KMS-11 (cell line): ENCODE results near the gene C5orf24.

ENCODE experiments used
- H2AFZ ChIP-seq: fragments of 200-600 bp; sonication (generic); 2 replicates; pipeline ENCODE4 v1.6.1; 2016; ENCODE audit warnings: antibody characterized with exemption, mixed run types, low read depth
- H3K27ac ChIP-seq: fragments of 200-600 bp; sonication (generic); 2 replicates; pipeline ENCODE4 v1.6.1; 2016; ENCODE audit warnings: mild to moderate bottlenecking, mixed run types
- H3K27me3 ChIP-seq: fragments of 200-600 bp; sonication (generic); 2 replicates; pipeline ENCODE4 v1.6.1; 2017; ENCODE audit warnings: mild to moderate bottlenecking, low read depth, mixed run types, moderate library complexity; ENCODE audit not compliant: insufficient read depth
- H3K36me3 ChIP-seq: fragments of 200-600 bp; sonication (generic); 2 replicates; pipeline ENCODE4 v1.6.1; 2017; ENCODE audit warnings: mild to moderate bottlenecking, mixed run types; ENCODE audit not compliant: insufficient read depth
- H3K4me1 ChIP-seq: fragments of 200-600 bp; sonication (generic); 2 replicates; pipeline ENCODE4 v1.6.1; 2016; ENCODE audit warnings: mild to moderate bottlenecking, low read depth, mixed run types; ENCODE audit not compliant: poor library complexity, severe bottlenecking
- H3K4me2 ChIP-seq: fragments of 200-600 bp; sonication (generic); 2 replicates; pipeline ENCODE4 v1.7.0; 2016; ENCODE audit warnings: mild to moderate bottlenecking, mixed run types
- H3K4me3 ChIP-seq: fragments of 200-600 bp; sonication (generic); IDR thresholded peaks from 2 replicates; pipeline ENCODE4 v1.6.1; 2017; ENCODE audit warnings: low read depth, low read length, mixed read lengths; ENCODE audit not compliant: insufficient read depth
- H3K79me2 ChIP-seq: fragments of 200-600 bp; sonication (generic); 2 replicates; pipeline ENCODE4 v1.6.1; 2016; ENCODE audit warnings: low read depth, mixed run types; ENCODE audit not compliant: insufficient read depth
- H3K9ac ChIP-seq: fragments of 200-600 bp; sonication (generic); 2 replicates; pipeline ENCODE4 v1.6.1; 2016; ENCODE audit warnings: mild to moderate bottlenecking, mixed run types
- H4K20me1 ChIP-seq: fragments of 200-600 bp; sonication (generic); 2 replicates; pipeline ENCODE4 v1.6.1; 2016; ENCODE audit warnings: mild to moderate bottlenecking, mixed run types; ENCODE audit not compliant: insufficient read depth
- TF ChIP-seq, protein P1 (sequence below): fragments of 200-600 bp; sonication (generic); conservative IDR thresholded peaks from 2 replicates; pipeline ENCODE4 v1.6.1; 2017; ENCODE audit warnings: low read depth, mild to moderate bottlenecking, antibody characterized with exemption, low read length, moderate library complexity, mixed read lengths

The C5orf24 gene

DNA sequence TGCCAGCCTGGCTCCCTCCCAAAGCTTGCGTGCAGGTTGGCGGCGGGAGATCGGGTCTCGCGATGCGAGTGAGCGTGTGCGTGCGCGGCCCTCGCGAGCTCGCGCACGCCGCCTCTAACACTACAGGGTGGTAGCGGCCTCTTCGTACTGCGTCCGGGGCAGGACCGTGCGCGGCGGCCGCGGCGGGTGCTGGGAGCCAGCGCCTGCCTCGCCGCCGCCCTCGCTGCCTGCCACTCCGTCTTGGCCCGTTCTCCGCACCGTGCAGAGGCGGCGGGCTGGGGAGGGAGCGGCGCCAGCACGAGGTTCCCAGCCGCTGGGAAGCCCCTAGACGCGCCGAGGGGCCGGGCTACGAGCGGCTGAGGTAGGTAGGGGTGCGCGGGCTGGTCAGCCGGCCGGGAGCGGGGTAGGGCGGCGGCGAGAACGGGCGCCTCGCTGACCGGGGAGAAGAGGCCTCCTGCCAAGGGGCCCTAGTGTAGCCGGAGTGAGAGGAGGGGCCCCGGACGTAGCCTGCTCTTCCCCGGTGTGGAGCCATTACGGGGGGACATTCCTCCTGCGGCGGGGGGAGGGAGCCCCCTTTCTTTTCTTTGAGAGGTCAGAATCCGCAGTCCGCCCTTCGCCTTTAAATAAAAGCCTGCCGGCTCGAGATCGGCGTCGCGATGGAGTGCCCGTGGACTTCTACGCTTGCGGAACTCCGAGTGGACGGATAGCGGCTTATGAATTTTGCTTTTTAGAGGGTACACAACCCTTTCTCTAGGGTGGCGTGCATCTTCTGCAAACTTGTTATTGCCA lies at the start of gene C5orf24:
TSS of gene C5orf24 (plus strand) at position 117 of the 789 bp plus-strand sequence. CDS start 8,933 bp downstream, outside the sequence.
- Histone ChIP-seq H3K4me2 (peak within 1 kb of the TSS; percentile 77), H2AFZ (peak within 1 kb of the TSS; percentile 48), H3K79me2 (peaks cover 47% of the 10 kb centered on the region), H3K27ac (peak within 1 kb of the TSS; percentile 92), H3K4me1 (peaks cover 34% of the 10 kb centered on the region), H3K9ac (peak within 1 kb of the TSS; percentile 93), H3K4me3 (no peak within 1 kb of the TSS), H3K36me3 (no peaks in the 10 kb centered on the region; the same call in 1 of the 2 replicates), H4K20me1 (peaks cover 2% of the 10 kb centered on the region; the same call in 1 of the 2 replicates), H3K27me3 (no peaks in the 10 kb centered on the region)
- TF ChIP-seq, protein P1, sequence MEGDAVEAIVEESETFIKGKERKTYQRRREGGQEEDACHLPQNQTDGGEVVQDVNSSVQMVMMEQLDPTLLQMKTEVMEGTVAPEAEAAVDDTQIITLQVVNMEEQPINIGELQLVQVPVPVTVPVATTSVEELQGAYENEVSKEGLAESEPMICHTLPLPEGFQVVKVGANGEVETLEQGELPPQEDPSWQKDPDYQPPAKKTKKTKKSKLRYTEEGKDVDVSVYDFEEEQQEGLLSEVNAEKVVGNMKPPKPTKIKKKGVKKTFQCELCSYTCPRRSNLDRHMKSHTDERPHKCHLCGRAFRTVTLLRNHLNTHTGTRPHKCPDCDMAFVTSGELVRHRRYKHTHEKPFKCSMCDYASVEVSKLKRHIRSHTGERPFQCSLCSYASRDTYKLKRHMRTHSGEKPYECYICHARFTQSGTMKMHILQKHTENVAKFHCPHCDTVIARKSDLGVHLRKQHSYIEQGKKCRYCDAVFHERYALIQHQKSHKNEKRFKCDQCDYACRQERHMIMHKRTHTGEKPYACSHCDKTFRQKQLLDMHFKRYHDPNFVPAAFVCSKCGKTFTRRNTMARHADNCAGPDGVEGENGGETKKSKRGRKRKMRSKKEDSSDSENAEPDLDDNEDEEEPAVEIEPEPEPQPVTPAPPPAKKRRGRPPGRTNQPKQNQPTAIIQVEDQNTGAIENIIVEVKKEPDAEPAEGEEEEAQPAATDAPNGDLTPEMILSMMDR = no peak

DNA sequence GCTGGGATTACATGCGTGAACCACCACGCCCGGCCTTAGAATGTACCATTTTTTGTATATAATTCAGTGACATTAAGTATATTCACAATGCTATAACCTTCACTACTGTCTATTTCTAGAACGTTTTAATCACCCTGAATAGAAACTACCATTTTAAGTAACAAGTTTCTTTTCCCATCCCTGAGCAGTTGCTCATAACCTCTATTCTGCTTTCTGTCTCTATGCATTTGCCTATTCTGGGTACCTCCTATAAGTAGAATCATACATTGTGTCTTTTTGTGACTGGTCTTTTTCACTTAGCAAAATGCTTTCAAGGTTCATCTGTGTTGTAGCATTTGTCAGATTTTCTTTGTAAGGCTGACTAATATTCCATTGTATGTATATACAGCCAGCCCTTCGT lies 47.3 kb upstream of the C5orf24 start:
- H2AFZ ChIP-seq = no peak overlapping the region
- H3K36me3 ChIP-seq = peaks cover 4% of the 10 kb centered on the region; the same call in 1 of the 2 replicates
- H3K79me2 ChIP-seq = no peaks in the 10 kb centered on the region

DNA sequence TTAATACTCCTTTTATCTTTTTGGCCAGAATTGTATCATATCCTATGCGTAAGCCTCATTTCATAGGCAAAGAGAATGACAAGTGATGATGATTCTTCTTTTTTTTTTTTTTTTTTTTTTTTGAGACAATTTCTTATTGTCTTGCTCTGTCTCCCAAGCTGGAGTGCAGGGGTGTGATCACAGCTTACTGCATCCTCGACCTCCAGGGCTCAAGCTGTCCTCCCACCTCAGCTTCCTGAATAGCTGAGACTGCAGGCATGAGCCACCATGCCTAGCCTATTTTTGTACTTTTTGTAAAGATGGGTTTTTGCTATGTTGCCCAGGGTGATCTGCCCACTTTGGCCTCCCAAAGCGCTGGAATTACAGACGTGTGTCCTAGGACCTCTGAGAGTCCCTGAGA lies 41.9 kb upstream of the C5orf24 start:
- H3K4me2 ChIP-seq = no peak overlapping the region
- H3K27ac ChIP-seq = no peak overlapping the region
- no peak overlapping the region for H2AFZ ChIP-seq
- H3K27me3 ChIP-seq = no peaks in the 10 kb centered on the region
- no peaks in the 10 kb centered on the region for H3K79me2 ChIP-seq
- TF ChIP-seq, protein P1 = no peak
- H3K4me1 ChIP-seq = no peaks in the 10 kb centered on the region
- H3K9ac ChIP-seq = no peak overlapping the region
- 0 out of 2 replicates have a peak, but pooled peaks cover 2% of the 10 kb centered on the region for H3K36me3 ChIP-seq
- no peak overlapping the region for H3K4me3 ChIP-seq
- no peaks in the 10 kb centered on the region for H4K20me1 ChIP-seq

More for the DNA sequence above, 47.3 kb upstream of the C5orf24 start:
- no peak overlapping the region for H3K27ac ChIP-seq
- no peak overlapping the region for H3K4me3 ChIP-seq
- H3K9ac ChIP-seq = no peak overlapping the region
- H3K4me2 ChIP-seq = no peak overlapping the region
- no peaks in the 10 kb centered on the region for H4K20me1 ChIP-seq
- TF ChIP-seq, protein P1 = no peak
- no peaks in the 10 kb centered on the region for H3K4me1 ChIP-seq
- no peaks in the 10 kb centered on the region for H3K27me3 ChIP-seq

DNA sequence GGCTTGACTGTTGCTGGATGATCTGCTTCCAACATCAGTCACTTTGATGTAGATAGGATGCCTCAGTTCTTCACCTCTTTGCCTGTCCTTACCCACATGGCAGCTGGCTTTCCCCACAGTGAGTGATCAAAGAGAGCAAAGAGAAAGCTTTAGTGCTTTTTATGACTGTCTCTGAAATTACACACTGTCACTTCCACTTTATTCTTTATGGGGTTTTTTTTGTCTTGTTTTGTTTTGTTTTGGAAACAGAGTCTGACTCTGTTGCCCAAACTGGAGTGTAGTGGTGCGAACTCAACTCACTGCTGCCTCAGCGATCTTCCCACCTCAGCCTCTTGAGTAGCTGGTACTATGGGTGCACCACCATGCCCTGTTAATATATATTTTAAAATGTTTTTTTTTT lies 32.4 kb upstream of the C5orf24 start:
- Histone ChIP-seq H3K79me2 (no peaks in the 10 kb centered on the region), H3K27me3 (no peaks in the 10 kb centered on the region), H2AFZ (no peak overlapping the region), H3K9ac (no peak overlapping the region), H3K4me3 (no peak overlapping the region), H3K4me2 (peak overlapping the region; percentile 14; the same call in 1 of the 2 replicates), H4K20me1 (no peaks in the 10 kb centered on the region), H3K4me1 (peaks cover 16% of the 10 kb centered on the region), H3K27ac (0 out of 2 replicates have a peak overlapping the region, but pooled peaks have one; percentile 9), H3K36me3 (peaks cover 7% of the 10 kb centered on the region; the same call in 1 of the 2 replicates)
- TF ChIP-seq, protein P1 = no peak
